ENCODE results near the gene MAP1LC3A. TPM values are rescaled to one million over a fixed set of nuclear protein-coding genes. Genes with fewer than 3 reads are reported as not detected.

Gene MAP1LC3A
- total RNA-seq, 1 experiment from 2014 or later, result not detected

- H3K4me1 ChIP-seq (ENCODE audit: control insufficient read depth in 1 of 2, insufficient read depth in 2 of 2, low read length in 2 of 2), result peaks cover 0 to 17% of the 10 kb centered on the region in 2 experiments; a peak in 1 of 4 replicates
- H3K9ac ChIP-seq (ENCODE audit: low read length), result no peak overlapping the region
- H3K79me2 ChIP-seq (ENCODE audit: insufficient read depth, low read length), result no peaks in the 10 kb centered on the region
- 0 out of 4 replicates have a peak, but pooled peaks cover 2 to 4% of the 10 kb centered on the region in 2 experiments for H3K36me3 ChIP-seq (ENCODE audit: control insufficient read depth in 1 of 2, insufficient read depth in 2 of 2, low read length in 2 of 2)
- DNase-seq (ENCODE audit: low read depth, low spot score) (no peak), ATAC-seq (no peak)
- ChIA-PET POLR2A (no interaction called here), CTCF (no interaction called here), RAD21 (ENCODE audit: low non-redundant PET in 1 of 2, low total read pairs in 2 of 2, uncharacterized antibody in 2 of 2, unreplicated experiment in 2 of 2) (interaction anchor here in 1 of 2 experiments (0.8 kb wide), 1 partner anchor 136 kb away, joined by 3 read pairs; no protein-coding TSS in a partner anchor)
- no peaks in the 10 kb centered on the region for H3K9me2 ChIP-seq (ENCODE audit: insufficient read depth)
- H3K4me2 ChIP-seq (ENCODE audit: low read length), result no peak overlapping the region
- intact Hi-C loops (cut with micrococcal nuclease), result no loop called here
- no peaks in the 10 kb centered on the region for H4K20me1 ChIP-seq (ENCODE audit: insufficient read depth)
- H3K27ac ChIP-seq (ENCODE audit: low read depth, low read length), result no peak overlapping the region
- BruUV-seq (replicated peaks), result no TSS peak
- H3K4me3 ChIP-seq (replicated peaks in 1 of 2; ENCODE audit: low read depth in 1 of 2, low read length in 2 of 2), result no peak overlapping the region
- H3K27me3 ChIP-seq (ENCODE audit: insufficient read depth, low read length), result no peaks in the 10 kb centered on the region
- TF ChIP-seq CBX3 (IDR thresholded peaks at IDR 0.05; ENCODE audit: low read depth) (no peak), POLR2A (IDR thresholded peaks at IDR 0.05; ENCODE audit: borderline replicate concordance, extremely low read depth, insufficient read depth, insufficient read length) (no peak), EGR1 (IDR thresholded peaks at IDR 0.05; ENCODE audit: low read depth) (no peak), ZFX (IDR thresholded peaks at IDR 0.05) (no peak), CTCF (IDR thresholded peaks at IDR 0.05 in 2 of 3, conservative IDR thresholded peaks at IDR 0.05 in 1 of 3; ENCODE audit: borderline replicate concordance in 1 of 3, insufficient read depth in 1 of 3, low read depth in 2 of 3, low read length in 2 of 3) (no peak), RAD21 (IDR thresholded peaks at IDR 0.05; ENCODE audit: low read depth) (no peak), ZNF274 (IDR thresholded peaks at IDR 0.05; ENCODE audit: low read depth, low read length) (no peak), SP1 (IDR thresholded peaks at IDR 0.05; ENCODE audit: low read depth) (no peak), EZH2 (IDR thresholded peaks at IDR 0.05) (no peak), SIN3A (IDR thresholded peaks at IDR 0.05; ENCODE audit: low read depth) (no peak), SRF (IDR thresholded peaks at IDR 0.05; ENCODE audit: low read depth) (no peak), JUND (IDR thresholded peaks at IDR 0.05) (no peak), YY1 (IDR thresholded peaks at IDR 0.05; ENCODE audit: extremely low read depth, insufficient replicate concordance, low read depth, low read length) (no peak), REST (IDR thresholded peaks at IDR 0.05; ENCODE audit: low read depth) (no peak), FOSL1 (IDR thresholded peaks at IDR 0.05; ENCODE audit: low read depth) (no peak)
- TF ChIP-seq, protein P1, sequence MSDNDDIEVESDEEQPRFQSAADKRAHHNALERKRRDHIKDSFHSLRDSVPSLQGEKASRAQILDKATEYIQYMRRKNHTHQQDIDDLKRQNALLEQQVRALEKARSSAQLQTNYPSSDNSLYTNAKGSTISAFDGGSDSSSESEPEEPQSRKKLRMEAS (IDR thresholded peaks at IDR 0.05), result no peak
- TF ChIP-seq, protein P2, sequence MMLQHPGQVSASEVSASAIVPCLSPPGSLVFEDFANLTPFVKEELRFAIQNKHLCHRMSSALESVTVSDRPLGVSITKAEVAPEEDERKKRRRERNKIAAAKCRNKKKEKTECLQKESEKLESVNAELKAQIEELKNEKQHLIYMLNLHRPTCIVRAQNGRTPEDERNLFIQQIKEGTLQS (IDR thresholded peaks at IDR 0.05), result no peak
- H3K9me3 ChIP-seq (ENCODE audit: control insufficient read depth in 1 of 2, insufficient read depth in 1 of 2, low read depth in 1 of 2, low read length in 2 of 2), result no peaks in the 10 kb centered on the region
- no peak overlapping the region for H2AFZ ChIP-seq (ENCODE audit: low read depth, low read length, poor library complexity, severe bottlenecking)
These were observed 17.2 kb downstream of the MAP1LC3A start for GRCh38 chr20:34575756-34576155.
